Activated T-helper 9 cell treated with anti-CD3 and anti-CD28 coated beads, Interleukin-2, amount 50 U/mL, for 16 hours (primary cell): Measurements from ENCODE around the gene C2orf80.
"Not testable (repeated sequence)": the region's sequence is repeated elsewhere in the genome, so short reads cannot be mapped to it uniquely, and the experiment has no call there.

Experiments used
- DNase-seq: peaks from one replicate; pipeline ENCODE4 v3.0.0-alpha.2; 2020; ENCODE audit warnings: low read depth

Gene C2orf80

DNA sequence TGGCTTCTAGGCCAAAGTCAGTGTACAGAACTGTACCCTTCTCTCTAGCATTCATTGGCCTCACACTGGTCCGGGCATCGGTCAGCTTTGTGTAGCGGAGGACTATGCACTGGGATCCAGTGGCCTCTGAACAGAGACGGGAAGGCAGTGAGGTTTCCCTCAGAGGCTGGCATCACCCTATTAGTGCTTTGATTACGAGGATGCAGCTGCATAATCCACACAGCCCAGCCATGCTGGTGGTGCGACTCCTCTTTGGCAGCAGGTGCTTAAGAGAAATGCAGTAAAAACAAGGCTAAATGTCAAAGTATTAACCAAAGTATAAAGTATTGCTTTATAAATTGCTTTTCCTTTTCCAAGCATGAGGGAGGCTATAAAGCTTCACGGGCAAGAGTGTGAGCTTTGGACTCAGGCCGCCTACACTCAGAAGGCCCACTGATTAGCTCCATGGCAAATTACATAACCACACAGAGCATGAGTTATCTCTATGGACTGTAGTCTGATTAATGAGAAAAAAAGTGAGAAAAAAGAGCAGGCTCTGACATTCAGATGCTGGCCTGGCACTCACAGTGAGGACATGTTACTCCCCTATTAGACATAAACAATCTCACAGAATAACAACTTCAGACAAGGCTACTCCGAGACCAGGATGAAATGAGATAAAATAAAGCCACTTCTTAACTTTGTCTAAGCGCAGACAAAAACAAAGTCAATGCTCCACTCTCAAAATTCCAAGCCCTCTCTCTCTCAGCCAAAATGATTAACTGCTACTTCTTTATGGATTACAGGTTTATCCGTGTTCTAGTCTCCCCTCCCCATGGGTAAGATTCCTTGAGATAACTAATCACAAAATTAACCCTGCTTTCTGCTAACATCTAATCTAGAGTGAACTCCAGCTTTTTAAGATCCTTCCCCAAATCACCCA lies 53.8 kb downstream of the C2orf80 start:
- no peak for DNase-seq

DNA sequence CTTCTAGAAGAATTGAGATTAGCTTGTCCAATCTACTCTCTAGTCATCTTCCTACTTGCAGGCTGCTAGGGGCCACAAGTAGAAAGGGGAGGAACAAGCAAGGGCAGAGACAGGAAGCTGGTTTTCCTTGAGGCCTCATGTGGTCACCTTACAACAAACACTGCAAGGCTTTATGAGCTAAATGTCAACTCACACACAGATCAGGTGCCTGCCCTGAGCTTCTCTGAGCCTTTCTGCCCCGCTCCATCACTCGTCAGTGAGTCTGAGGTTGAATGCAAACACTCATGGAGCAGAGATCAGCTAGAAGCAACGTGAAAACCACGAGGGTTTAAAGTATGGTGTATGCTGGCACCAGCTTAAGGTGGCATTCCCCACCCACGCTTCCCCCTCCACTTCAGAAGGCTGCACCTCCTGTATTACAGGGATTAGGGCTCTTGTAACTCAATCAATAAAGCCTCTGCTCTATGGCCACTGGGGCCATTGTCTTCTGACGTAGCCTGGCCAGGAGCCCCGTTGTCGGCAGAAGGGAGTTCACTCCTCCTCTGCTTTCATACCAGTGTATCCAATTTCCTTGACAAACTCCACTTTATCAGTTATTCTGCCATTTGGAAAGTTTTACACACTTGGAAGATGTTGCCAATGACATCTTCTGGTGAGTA lies 54.8 kb downstream of the C2orf80 start:
- no peak for DNase-seq

DNA sequence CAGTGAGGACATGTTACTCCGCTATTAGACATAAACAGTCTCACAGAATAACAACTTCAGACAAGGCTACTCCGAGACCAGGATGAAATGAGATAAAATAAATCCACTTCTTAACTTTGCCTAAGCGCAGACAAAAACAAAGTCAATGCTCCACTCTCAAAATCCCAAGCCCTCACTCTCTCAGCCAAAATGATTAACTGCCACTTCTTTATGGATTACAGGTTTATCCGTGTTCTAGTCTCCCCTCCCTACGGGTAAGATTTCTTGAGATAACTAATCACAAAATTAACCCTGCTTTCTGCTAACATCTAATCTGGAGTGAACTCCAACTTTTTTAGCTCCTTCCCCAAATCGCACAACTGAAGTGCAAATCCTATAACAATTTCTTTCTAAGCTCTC lies 59.1 kb downstream of the C2orf80 start:
- DNase-seq: no peak

DNA sequence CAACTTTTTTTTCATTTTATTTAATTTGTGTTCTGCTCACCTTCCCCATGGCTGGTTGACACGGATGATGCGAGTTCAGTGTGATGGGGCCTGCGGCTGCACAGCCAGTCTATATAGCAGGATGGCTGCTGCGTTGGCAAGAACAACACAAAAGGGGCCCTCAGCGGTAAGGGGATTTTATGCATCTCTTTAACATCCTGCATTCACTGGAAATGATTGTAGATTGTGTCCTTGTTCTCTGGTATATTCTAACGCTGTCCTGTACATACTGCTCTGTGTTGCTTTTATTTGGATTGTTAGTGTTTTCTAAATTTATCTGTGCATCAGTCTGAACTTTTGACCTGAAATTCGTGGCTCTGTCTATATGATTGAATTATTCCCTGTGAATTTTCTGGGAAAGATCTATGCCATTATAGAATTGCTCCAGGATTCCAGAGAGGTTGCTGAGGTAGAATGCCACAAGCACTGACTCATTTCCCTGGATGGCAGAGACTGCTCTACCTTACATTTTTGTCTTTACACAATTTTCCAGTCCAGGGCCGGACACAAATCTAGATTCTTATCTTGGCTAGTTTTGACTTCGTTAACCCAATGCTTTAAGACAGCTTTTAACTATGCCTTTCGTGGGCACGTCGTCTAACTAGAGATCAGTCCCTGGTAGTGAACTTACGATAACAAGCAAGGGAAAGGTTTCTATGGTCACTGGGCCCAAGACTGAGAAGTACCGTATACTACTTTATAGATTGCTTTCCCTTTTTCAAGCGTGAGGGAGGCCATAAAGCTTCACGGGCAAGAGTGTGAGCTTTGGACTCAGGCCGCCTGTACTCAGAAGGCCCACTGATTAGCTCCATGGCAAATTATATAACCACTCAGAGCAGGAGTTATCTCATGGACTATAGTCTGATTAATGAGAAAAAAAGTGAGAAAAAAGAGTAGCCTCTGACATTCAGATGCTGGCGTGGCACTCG lies 59.8 kb downstream of the C2orf80 start, which contains the start of gene CRYGC:
TSS of gene CRYGC (minus strand) at position 85 of the 968 bp plus-strand sequence. CDS start at position 49, 36 bp downstream.
- DNase-seq: no peak

DNA sequence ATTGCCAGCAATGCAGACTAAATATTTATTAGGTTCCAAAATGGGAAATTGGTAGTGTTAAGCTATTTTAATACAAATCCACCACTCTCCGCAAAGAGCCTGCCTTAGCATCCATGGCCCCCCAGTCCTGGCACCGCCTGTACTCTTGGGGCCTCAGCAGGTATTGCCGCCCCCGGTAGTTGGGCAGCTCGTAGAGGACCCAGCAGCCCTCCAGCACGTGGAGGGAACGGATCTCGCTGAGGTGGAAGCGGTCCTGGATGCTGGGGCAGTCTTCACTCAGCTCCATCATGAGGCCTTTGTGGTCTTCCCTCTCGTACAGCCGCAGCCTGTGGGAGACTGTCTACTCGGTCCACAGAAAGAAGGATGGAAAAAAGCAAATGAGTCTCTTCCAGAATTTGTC lies 61.7 kb downstream of the C2orf80 start:
- no peak for DNase-seq

DNA sequence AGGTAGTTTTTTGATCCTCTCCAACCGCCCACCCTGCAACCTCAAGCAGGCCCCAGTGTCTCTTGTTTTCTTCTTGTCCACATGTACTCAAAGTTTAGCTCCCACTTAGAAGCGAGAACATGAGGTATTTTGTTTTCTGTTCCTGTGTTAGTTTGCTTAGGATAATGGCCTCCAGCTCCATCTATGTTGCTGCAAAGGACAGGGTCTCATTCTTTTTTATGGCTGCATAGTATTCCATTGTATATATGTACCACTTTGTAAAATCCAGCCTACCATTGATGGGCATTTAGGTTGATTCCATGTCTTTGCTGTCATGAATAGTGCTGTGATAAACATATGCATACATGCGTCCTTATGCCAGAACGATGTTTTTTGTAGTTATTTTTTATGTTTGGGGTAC lies 62.7 kb downstream of the C2orf80 start:
- DNase-seq: no peak

DNA sequence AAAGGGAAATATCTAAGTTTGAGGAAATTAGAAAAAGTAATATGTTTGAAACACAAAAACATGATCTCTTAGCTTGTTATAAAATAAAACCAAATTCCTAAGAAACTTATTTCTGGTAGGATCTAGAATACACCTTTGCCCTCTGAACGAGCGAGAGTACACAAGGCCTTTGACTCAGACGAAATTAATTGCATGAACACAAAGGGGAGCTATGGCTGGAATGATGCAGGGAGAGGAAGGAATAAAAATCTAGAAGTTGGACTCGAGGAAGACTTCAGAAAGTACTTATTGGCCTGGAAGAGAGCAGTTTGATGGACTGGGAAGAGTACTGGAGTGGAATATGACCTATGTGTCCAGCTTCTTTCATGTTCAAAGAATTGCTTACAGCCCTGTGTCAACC lies 64.6 kb downstream of the C2orf80 start:
- DNase-seq: no peak

DNA sequence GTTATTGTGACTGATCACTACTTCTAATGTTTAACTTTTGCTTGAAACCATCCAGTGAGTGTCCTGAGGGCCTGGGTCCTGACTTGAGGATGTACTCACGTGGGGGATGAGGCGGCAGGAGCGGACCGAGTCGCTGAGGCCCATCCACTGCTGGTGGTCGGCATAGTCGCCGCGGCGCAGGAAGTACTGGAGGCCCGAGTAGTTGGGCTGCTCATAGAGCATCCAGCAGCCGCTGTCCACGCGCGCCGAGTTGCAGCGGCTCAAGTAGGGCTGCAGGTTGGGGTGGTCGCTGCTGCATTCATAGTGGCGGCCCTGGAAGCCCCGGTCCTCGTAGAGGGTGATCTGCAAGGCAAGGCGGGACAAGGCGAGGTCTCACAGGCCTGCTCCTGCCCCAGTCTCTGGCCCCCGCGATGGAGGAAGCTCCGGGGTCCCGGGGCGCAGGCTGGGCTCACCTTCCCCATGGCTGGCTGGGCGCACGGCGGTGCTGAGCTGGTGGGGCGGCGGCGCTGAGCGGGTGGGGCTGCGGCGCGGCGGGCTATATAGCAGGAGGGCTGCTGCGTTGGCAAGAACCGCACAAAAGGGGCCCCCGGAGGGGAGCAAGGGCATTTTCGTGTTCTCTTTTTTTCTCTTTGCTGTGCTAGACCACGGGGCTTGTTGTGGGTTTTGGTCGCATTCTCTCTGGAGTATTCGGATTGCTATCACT lies 65.7 kb downstream of the C2orf80 start, which contains the start of gene CRYGD:
TSS of gene CRYGD (minus strand) at position 512 of the 703 bp plus-strand sequence. CDS start at position 461, 51 bp downstream.
- not testable (repeated sequence) for DNase-seq

DNA sequence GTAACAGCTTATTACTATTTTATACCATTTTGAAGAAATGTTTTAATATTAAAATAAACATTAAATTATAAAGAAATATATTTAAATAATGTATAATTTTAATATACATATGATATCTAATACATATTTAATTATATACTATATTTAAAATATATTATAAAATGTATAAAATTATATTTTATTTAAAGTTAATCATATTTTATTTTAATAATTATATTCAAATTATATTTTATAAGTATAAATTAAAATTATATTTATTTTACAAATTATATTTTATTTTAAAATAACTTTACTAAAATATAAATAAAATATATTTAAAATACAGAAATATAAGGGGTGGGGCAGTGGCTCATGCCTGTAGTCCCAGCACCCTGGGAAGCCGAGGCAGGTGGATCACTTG lies 67.6 kb downstream of the C2orf80 start:
- DNase-seq: no peak

DNA sequence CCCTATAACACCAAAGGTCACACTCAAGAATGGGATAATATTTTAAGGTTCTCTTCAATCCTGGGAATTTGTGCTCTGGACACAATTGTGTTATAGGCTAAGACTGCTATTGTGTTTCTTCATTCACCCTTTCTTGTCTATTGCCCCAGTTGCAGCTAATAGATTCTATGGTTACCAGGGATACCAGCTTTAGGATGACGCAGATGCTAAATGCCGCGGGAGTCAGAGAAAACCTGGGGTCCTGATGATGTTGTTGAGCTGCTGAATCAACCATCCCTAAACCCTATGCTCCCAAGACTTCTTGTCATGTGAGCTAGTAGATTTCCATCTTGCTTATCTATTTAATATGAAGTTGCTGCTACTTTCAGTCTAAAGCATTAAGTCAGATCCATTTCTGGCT lies 70.9 kb downstream of the C2orf80 start:
- no peak for DNase-seq

DNA sequence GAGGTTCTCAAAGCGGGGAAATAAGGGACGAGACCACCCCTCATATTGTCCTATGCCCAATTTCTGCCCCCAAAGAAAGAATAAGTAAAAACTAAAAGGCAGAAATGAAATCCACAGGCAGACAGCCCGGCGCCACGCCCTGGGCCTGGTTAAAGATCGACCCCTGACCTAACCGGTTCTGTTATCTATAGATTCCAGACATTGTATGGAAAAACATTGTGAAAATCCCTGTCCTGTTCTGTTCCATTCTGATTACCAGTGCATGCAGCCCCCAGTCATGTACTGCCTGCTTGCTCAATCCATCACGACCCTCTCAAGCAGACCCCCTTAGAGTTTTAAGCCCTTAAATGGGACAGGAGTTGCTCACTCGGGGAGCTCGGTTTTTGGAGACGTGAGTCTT lies 72.4 kb downstream of the C2orf80 start:
- not testable (repeated sequence) for DNase-seq
